ENCODE data around the gene ANO1.
"Not testable (repeated sequence)": the region's sequence is repeated elsewhere in the genome, so short reads cannot be mapped to it uniquely, and the experiment has no call there.

Gene ANO1

DNA sequence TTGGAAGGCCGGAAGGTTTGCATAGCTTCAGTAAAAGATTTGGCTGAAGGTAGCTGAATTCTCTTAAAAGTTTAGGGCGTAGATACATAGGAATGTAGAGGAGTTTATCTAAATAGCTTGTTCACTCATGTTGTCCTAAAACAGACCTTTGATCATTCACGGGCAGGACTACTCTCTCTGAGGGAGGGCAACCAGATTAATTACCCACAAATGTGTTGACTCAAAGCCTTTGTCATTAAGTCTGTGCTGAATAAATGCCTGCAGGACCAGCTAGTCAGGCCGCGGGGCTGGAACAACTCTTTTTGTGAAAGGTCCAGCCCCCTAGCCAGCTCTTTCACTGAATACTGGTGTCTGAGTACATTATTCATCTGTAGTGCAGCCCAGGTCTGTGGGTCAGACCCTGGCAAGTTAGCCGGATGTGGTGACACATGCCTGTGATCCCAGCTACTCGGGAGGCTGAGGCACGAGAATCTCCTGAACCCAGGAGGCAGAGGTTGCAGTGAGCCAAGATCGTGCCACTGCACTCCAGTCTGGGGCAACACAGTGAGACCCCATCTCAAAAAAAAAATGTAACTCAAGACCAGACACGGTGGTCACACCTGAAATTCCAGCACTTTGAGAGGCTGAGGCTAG, 122.2 kb downstream of the ANO1 start:
- DNase-seq = no peak

DNA sequence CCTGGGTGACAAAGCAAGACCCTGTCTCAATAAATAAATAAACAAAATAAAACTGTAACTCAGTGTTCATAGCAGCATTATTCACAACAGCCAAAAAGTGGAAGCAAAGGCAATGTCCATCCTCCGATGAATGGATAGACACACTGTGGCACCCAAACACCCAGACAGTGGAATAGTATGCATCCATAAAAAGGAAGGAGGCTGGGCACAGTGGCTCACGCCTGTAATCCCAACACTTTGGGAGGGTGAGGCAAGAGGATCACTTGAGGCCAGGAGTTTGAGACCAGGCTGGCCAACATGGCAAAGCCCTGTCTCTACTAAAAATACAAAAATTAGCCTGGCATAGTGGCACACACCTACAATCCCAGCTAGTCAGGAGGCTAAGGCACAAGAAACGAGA, 122.9 kb downstream of the ANO1 start:
- not testable (repeated sequence) for DNase-seq

DNA sequence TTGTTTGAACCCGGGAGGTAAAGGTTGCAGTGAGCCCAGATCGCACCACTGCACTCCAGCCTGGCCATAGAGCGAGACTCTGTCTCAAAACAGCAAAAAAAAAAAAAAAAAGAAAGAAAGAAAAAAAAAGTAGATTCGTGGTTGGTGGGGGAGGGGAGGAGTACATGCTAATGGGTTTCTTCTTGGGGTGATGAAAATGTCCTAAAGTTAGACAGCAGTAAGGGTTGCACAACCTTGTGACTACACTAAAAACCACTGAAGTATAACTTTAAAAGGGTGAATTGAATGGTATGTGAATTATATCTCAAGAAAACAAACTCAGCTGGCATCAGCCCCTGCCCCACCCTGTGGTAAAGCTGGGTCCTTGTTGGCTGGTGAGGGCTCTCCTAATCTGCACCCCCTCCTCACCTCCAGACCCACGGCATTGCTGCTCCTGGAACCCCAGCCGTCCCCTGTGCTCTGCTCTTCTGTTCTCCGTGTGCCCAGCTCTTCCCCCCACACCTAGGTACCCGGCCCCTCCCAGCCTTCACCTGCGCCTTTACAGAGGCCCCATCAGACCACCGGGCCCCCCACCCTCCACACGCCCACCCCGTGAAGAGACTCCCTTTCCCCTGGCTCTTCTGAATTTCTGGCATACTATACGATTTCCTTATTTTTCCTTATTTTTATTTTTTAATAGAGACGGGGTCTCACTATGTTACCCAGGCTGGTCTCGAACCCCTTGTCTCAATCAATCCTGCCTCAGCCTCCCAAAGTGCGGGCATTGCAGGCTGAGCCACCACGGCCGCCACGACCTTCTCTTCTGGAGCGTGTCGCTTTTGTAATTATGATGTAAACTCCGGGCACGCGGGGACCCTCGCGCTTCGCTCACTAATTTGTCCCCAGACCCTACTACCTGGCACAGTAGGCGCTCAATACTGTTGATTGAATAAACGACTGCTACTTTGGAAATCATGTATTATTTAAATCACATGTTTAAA, 124.1 kb downstream of the ANO1 start:
- no peak for DNase-seq

DNA sequence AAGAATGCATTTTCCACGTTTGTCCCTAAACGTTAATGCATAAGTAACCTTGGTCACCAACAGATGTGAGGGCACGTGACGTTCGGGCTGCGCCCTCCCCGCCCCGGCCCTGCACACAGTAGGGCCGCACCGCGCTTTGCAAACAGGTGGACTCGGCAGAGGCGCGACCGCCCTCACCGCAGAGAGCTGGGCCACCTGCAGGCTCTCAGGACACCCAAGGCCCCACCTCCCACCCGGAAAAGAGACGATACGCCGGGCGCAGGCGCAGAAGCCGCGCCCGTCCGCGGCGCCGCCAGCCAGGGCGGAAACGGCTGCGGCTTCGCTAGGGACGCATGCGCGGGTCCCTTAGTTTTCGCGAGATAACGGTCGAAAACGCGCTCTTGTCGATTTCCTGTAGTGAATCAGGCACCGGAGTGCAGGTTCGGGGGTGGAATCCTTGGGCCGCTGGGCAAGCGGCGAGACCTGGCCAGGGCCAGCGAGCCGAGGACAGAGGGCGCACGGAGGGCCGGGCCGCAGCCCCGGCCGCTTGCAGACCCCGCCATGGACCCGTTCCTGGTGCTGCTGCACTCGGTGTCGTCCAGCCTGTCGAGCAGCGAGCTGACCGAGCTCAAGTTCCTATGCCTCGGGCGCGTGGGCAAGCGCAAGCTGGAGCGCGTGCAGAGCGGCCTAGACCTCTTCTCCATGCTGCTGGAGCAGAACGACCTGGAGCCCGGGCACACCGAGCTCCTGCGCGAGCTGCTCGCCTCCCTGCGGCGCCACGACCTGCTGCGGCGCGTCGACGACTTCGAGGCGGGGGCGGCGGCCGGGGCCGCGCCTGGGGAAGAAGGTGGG, 125.0 kb downstream of the ANO1 start, which contains the start of gene FADD:
FADD (plus strand) TSS at position 377 of the 831 bp plus-strand sequence; CDS start at position 541, 164 bp downstream.
- peak; percentile 88 for DNase-seq

DNA sequence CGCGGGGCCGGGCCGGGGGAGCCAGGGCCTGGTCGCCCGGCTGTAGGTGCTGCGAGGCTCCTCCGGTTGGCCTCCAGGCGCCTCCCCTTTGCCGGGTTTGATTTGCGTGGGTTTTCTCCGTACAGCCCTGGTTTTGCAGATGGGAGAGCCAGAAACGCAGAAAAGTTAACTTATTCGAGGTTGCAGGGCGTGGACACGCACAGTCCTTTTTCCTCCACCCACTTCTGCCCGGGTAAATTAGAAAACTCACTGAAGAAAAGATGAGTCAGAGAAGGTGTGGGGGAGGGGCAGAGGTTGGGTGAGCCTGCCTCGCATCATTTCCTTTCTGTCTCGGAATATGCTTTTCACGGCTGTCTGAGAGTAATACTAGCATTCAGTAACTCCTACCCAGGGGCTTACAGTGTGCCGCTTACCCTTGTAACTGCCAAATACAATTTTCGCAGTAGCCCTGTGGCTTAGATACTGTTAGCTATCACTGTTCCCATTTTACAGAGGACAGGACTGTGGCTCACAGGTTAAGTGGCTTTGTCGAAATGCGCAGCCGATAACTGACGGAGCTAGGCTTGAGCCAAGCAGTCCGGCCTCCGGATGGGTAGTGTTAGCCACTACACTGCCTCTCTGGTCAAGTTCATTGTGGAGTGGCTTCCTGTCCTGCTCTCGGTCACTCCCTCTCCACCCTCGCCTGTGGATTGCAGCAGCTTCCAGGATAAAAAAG, 125.8 kb downstream of the ANO1 start:
- DNase-seq = no peak

DNA sequence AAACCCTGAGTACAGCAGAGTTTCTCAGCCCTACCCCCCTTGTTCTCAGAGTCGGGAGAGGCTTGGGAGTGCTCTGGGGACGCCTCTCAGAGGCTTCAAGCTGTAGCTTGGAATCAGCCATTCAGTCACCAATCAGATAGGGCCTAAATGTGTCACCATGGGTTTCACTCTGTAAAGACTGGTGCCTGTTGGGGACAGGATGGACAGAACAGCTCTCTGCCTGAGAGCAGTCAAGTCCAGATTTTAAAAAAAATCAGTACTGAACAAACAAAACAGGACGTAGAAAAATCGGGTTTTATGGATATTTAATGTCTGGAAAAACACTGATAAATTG, 126.3 kb downstream of the ANO1 start:
- DNase-seq = no peak

DNA sequence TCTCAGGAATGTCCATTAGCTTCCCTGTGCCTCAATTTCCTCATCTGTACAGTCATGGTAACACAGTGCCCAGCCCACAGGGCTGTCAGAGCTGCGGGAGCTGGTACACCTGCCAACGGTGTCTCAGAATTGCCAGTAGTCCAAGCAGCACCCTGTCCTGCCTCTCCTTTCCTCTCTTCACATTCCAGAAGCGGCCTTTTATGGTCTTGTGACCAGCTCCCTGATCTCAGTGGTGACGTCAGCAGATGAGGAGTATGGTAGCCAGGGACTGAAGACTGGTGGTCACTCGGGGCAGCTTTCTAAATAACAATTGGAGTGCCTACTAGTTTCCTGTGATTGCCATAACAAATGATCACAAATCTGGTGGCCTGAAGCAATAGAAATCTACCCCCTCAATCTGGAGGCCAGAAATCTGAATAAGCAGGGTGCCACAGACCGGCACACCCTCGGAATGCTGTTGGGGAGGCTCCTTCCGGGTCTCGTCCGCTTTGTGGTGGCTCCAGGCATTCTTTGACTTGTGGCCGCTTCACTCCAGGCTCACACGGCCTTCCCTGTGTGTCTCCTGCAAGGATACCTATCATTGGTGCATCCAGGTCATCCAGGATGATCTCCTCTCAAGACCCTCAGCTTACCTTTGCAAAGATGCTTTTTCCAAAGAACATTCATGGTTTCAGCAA, 127.1 kb downstream of the ANO1 start:
- DNase-seq = no peak

DNA sequence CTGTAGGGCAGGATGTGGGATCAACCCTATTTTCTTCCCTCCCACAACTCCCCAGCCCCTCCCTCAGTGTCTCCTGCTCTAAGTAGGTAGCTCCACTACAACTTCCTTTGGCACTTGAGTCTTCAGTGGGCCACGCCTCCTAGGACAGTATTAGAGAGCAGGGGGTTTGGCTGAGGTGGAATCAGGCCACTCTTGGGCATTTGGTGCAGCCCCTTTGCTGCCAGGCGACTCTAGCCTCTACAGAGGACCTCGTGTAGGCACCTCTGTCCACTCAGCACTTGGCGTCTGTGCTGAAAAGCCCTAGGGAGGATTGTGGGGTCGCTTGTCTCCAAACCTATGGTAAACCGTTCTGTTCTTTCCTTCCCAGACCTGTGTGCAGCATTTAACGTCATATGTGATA, 127.6 kb downstream of the ANO1 start:
- DNase-seq = no peak

DNA sequence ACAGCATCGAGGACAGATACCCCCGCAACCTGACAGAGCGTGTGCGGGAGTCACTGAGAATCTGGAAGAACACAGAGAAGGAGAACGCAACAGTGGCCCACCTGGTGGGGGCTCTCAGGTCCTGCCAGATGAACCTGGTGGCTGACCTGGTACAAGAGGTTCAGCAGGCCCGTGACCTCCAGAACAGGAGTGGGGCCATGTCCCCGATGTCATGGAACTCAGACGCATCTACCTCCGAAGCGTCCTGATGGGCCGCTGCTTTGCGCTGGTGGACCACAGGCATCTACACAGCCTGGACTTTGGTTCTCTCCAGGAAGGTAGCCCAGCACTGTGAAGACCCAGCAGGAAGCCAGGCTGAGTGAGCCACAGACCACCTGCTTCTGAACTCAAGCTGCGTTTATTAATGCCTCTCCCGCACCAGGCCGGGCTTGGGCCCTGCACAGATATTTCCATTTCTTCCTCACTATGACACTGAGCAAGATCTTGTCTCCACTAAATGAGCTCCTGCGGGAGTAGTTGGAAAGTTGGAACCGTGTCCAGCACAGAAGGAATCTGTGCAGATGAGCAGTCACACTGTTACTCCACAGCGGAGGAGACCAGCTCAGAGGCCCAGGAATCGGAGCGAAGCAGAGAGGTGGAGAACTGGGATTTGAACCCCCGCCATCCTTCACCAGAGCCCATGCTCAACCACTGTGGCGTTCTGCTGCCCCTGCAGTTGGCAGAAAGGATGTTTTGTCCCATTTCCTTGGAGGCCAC, 128.3 kb downstream of the ANO1 start:
- DNase-seq = no peak

DNA sequence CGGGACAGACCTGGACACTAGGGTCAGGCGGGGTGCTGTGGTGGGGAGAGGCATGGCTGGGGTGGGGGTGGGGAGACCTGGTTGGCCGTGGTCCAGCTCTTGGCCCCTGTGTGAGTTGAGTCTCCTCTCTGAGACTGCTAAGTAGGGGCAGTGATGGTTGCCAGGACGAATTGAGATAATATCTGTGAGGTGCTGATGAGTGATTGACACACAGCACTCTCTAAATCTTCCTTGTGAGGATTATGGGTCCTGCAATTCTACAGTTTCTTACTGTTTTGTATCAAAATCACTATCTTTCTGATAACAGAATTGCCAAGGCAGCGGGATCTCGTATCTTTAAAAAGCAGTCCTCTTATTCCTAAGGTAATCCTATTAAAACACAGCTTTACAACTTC, 128.9 kb downstream of the ANO1 start:
- no peak for DNase-seq

DNA sequence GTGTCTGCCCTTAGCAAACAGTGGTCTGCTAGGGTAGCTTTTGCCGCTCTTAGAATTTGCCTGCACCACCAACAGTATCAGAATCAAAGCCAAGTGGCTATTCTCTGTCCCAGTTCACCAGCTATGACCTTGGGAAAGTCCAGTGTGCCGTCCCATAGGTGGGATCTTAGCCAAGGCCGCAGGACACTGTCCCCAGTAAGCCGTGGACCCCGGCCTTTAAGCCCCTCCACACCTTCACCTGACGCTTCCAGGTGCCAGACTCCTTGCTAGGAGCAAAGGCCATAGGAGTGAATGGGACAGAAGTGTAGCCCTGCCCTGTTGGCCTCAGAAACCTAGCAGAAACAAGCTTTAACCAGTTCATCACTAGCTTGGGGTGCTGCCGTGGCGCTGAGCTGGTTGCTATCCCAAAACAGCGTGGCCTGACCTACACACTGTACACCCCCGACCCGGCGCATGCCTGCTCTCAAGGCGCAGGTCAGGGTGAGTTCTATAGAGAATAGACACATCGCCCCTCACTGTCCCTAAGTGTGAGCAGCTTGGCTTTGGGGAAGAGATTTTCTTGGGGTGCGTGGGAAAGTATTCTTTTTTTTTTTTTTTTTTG, 129.5 kb downstream of the ANO1 start:
- no peak for DNase-seq

DNA sequence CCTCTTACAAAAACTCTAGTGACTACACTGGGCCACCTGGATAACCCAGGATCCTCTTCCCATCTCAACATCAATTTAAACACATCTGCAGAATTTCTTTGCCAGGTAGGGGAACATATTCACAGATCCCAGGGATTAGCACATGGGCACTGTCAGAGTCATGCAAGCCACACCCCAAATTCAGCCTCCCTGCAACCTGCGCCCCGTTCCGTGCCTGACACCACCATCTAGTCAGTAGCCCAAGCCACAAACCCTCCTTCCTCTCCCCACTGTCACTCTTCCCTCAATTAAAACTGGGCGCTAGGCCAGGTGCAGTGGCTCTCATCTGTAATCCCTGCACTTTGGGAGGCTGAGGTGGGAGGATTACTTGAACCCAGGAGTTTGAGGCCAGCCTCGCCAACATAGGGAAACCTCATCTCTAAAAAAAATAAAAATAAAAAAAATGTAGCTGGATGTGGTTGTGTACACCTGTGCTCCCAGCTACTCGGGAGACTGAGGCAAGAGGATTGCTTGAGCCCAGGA, 131.3 kb downstream of the ANO1 start:
- no peak for DNase-seq

DNA sequence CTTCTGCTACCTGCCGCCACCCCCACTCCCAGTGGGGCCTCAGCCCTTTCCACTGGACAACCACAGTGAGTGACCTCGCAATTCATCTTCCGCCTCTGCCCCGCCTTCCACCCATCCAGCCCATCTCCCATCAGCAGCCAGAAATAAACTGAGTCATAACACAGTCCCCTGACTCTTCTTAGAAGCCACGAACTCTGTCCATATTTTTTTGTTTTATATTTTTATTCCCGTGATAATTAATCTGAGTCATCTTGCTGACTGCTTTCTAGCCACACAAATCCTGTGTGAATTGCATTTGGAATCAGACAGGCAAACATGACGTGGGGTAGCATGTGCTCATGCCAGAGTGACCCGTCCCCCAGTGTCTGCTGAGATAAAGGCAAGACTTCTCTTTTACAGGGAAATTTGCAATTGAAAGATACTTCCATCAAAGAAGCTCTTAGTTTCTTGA, 132.0 kb downstream of the ANO1 start:
- no peak for DNase-seq

DNA sequence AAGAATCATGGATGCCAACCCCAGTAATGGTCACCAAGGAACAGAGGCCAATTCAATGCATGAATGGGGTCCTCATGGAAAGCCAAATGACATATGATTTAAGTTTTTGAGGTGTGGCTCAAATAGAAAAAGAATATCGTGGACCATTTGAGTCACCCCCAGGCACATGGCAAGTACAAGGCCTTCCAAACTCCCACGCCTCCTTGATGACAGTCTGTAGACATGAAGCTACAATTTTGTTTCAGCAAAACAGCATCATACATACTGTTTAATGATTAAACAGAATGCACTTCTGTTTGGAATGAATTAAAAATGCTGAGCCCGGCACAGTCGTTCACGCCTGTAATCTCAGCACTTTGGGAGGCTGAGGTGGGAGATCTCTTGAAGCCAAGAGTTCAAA, 132.4 kb downstream of the ANO1 start:
- no peak for DNase-seq

DNA sequence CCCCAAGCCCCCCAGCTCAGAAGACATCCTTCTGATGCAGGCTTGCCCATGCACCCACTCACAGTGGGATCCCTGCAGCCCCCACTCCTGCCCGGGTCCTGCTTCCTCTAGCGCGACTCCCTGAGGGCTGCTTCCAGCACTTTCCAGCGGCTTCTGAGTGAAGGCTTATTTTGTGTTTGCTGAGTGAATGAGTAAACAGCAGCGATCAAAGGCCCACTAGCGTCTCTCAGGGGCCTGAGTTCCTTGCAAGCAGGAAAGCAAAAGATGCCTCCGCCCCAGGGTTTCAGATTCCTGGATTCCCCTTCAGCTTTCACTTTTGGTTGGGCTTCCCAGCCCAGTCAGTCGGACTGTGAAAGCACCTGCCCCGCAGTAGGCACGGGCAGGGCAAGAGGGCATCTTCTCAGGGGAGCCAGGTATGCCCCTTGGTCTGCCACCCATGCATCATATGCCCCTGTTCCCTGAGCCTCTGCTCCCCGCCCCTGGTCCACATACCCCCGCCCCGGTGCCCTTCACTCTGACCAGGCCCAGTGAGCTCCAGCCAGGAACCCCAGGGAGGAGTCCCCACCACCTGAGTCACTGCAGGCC, 134.2 kb downstream of the ANO1 start:
- DNase-seq = no peak

DNA sequence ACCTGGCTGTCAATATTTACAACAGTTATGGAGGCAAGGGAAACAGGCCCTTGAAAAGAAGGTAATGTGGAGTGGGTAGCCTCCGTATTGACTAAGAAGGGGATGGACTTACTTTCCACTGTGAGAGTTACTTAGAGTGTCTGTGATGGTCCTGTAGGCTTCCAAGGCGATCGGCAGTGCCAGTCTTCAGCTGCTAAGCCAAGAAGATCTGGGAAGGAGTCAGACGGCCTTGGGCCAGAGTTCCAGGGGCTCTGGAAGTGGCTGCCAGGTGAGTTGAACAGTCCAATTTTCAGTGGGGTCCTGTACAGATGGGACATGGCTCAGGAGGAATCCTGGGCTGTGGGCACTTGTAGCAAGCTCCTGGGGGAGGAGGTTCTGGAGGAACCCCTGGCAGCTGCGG, 139.3 kb downstream of the ANO1 start:
- not testable (repeated sequence) for DNase-seq

DNA sequence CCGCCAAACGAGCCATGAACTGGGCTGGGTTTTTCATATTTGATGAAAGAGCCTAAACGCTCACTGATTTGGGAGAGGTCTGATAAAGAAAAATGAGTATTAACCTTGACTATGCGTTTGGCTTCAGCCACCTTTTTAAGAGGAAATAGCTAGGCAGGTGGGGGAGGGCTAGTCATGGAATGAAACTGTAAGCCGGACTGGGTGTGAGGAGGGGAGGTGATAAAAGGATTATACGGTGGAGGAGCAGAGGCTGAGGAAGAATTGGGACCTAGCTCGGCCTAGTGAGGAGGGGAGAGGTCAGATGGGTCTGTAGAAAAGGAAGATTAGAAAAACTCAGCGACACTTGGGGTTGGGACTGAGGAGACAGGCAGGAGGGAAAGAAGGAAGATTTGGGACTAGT, 140.0 kb downstream of the ANO1 start:
- DNase-seq = not testable (repeated sequence)

DNA sequence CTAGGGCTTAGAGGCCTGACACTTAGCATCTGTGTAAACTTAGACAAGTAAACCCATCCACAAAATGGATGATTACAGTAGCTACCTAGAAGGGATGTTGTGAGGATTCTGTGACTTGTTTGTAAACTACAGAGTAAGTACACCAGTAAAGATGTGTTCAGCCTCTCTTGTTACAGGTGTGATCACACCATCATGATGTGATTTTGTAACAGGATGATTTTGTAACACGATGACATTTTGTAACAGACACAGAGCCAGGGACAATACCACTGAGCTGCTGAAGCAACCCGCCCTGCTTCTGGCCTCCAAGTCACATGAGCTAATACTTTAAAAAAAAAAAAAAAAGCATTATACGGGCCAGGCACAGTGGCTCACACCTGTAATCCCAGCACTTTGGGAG, 142.0 kb downstream of the ANO1 start:
- no peak for DNase-seq

DNA sequence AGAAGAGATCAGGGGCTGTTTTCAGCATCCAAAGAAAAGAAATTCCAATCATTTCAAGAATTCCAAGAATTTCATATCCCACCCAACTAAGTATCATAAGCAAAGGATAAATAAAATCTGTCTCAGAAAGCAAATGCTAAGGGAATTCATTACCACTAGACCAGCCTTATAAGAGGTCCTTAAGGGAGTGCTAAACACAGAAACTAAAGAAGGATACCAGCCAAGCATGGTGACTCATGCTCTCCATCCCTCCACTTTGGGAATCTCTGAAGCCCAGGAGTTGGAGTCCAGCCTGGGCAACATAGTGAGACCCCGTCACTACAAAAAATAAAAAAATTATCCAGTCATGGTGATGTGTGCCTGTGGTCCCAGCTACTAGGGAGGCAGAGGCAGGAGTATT, 142.8 kb downstream of the ANO1 start:
- no peak for DNase-seq

DNA sequence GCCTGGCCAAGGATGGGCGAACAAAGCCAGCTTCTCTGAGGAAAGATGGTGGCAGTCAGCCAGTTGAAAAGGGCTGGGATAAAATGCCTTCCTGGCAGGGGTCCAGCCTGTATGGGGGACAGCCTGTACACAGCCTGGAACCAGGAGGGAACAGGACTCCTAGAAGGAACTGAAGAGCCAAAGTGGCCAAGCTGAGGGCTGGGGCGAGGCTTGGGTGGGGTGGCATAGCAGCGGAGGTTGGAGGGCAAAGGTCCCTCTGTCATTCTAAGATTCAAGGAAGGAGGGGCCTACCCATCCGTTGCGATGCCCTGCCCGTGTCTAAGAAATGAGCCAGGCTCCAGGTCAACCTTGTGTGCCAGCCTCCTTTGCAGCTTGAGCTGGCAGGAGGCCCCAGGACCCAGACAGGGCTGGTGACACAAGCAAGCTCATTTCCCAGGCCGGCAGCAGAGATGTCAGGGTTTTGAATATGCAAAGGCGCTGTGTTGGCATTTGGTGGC, 147.6 kb downstream of the ANO1 start:
- no peak for DNase-seq
